CD4-positive, alpha-beta T cell treated with Interleukin-4 for 4 hours (primary cell): ENCODE measurements around the gene ZFP36L1.

Source experiments
- DNase-seq: peaks from one replicate; pipeline ENCODE4 v3.0.0-alpha.2; 2020

ZFP36L1 gene

DNA sequence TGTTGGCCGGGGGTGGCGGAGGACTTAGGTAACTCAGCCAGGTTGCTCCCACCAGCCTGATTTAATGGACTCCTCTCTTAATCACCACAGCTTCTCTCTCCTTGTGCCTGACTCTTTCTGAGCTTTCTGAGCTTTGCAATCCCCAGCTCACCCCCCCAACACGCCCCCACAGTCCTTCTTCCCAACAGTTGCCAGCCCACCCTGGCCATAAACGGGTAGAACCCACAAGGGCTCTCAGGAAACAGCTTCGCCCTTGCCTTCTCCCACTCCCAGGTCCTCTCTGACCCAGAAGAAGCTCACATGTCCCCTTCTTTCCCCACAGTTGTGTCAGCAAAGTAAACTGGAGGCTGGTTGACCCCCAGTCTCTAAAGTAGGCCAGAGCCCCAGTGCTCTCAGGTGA is 32.9 kb downstream of the ZFP36L1 start:
- no peak for DNase-seq

DNA sequence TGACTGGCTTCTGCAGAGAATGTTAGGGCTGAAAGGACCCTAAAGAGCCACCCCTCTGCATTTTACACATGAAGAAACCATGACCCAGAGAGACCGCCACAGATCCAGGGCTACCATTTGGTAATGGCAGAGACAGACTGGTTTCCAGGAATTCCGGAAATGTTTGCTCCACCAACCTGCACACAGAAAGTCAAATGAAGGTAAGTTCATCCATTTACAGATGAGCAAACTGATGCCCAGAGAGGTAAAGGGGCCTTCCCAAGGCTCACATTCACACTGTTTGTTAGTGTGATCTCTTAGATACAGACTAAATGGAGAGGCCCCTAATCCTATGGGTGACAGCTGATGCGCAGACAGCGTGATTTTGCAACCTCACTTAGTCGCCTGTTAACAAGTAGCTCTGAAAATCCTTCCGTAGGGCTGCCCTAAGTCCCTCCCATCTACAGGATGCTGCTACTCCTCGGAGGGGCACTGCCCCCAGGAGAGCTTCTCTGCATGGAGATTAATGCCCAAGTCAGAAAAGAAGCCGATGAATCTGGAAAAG is 33.8 kb downstream of the ZFP36L1 start:
- DNase-seq: no peak

DNA sequence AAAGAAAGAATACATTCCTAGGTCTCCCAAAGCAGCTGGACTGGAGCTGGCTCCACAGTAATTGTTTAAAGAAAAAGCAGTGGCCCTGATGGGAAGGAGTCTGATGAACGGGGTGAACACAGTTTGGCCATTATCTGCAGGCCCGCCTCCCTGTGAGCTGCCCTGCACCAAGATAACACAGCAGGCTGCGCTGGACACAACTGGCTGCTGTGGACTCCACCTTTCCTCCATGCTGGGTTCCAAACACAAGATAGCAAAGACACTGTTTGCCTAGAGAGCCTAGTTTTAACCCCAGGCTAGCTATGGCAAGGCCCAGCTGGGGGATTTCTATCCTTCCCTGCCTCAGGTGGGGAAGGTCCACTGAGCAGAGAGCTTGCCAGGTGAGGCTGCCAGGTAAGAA is 34.6 kb downstream of the ZFP36L1 start:
- no peak for DNase-seq

DNA sequence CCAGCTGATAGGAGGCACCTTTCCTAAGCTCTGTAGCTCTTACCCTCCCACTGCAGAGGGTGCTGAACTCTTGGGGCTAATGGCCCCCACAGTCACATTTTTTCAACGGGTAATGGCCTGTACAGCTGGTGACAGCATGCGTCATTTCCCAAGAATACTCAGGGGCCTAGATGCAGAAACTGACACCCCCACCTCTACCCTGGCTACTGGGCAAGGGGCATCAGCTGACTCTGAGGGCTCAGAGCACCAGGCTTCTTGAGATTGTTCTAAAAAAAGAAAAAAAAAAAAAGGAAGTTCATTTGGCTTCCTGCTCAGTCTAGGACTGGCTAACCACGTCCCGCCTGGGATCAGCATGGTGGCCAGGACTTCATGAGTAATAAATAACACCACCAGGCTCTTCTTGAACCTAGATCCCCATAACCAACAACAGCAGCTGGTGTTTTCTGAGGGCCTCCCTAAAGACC is 35.2 kb downstream of the ZFP36L1 start:
- DNase-seq: peak; percentile 26

DNA sequence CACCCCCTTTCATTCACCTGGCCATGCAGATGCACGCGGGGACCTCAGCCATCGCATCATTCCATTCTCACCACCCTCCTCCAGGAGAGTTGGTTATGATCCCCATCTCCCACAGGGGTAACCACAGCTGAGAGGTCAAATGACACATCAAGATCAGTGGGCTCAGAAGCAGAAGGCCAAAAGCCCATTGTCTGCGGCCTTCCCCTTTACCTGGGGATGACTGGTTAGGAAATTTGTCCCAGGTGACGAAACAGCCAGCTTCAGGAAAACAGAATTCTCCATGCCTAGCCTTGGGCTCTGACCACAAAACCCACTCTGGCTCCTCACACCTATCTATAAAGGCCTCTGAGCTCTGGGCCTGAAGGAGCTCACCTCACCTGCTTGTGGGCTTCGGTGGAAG is 36.1 kb downstream of the ZFP36L1 start:
- no peak for DNase-seq

DNA sequence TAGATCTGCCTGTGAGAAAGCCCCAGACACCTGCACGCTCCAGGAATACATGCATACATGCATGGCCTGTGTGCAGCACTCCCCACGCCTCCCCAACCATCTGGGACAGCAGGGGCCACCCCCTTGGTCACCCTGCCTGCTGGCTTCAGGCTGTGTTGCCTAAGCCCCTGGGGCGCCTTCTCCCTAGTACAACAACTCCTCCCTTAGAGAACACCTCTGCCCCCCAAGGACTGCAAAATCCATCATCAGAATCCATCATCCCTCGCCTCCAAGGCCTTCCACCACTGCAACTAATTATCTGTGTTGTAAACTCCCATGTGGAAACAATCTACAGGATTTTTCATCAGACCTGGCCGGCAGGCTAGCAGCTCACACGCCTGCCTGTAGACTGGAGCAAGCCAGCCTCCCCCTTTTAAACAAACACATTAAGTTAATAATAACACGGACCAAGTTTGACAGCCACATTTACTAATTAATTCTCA is 36.8 kb downstream of the ZFP36L1 start:
- no peak for DNase-seq

DNA sequence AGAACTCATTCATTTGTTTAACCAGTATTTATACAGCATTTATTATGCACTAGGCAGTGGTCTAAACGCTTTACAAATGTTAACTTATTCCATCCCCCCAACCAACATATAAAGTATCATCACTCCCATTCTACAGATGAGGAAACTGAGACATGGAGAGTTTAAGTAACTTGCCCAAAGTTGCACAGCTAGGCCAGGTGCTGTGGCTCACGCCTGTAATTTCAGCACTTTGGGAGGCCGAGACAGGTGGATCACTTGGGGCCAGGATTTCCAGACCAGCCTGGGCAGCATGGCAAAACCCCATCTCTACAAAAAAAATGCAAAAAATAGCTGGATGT is 37.9 kb downstream of the ZFP36L1 start:
- DNase-seq: no peak

DNA sequence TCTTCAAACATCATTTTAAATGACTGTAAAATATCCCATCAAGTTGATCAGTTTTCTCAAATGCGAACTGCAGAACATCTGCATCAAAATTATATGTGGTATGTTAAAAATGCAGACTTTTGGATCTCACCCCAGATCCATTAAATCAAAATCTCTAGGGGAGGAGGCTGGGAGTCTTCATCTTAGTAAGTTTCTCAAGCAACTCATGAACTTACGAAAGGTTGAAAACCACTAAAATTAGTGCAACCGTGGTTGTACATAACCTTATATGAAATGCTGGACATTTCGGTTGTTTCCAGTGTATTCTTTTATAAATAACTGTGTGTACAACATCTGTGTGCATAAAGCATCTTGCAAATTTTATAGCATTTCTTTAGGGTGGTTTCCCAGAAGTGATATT is 39.2 kb downstream of the ZFP36L1 start:
- no peak for DNase-seq

DNA sequence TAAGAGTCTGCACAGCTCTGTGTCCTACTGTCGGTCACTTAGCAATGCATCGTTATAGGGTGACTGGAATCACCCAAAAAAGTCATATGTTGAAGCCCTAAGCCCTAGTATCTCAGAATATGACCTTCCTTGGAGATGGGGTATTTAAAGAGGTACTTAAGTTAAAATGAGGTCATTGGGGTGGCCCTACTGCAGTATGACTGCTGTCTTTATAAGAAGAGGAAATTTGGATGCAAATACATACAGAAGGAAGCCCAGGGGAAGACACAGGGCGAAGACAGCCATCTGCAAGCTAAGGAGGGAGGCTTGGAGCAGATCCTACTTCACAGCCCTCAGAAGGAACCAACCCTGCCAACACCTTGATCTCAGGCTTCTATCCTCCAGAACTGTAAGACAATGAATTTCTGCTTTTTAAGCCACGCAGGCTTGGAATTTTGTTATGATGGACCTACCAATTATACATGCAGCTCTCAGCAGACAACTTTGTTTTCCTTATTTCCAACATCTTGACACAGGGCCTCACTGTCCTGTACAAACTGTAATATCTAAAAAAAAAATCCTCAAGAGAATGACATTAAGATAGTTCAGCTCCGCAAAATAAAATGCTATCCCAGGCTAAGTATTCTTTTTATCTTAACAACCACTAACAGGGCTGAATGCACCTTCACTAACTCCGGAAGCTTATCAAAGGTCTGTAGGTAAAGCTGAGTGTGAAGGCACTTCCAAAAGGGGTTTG is 40.4 kb downstream of the ZFP36L1 start:
- DNase-seq: no peak

DNA sequence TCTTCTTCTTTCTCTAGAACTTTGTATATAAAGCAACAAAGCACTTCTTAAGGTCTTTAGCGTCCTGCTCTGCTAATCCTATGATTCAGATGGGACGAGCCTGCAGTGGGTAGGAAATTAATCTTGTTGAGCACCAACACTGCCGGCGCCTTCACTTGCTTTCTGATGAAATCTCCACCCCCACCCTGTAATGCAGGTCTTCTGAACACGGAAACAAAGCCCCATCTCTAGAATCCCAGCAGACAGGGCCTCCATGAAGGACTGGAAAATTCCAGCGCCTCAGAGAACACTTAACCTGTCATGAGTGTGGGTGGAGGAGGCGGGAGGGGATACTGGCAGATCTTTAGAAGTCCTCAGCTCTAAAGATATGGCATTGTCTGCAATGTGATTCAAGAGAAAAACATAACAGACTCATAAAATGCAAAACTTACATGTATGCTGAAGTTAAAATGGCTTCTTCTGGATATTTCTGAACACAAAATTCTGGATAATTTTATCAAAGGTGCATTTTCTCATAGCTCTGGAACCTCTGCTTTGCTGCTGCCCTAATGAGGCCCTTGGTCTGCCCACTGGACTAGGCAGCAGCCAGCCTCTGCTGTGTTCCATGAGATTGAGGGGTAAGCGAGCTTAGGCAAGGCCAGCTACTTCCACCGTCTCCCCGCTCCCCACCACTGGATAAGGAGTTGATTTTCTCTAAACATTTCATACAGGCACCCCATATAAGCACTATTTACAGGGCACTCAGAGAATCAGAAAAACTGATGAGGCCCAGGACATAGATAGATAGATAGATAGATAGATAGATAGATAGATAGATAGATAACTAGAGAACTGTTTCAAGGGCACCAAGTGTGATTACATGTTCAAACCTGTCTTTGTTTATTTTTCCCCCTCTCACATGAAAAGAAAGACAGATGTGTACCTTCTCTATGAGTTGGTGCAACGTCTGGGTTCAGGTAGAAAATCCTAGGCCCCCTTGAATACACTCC is 43.1 kb downstream of the ZFP36L1 start:
- no peak for DNase-seq

DNA sequence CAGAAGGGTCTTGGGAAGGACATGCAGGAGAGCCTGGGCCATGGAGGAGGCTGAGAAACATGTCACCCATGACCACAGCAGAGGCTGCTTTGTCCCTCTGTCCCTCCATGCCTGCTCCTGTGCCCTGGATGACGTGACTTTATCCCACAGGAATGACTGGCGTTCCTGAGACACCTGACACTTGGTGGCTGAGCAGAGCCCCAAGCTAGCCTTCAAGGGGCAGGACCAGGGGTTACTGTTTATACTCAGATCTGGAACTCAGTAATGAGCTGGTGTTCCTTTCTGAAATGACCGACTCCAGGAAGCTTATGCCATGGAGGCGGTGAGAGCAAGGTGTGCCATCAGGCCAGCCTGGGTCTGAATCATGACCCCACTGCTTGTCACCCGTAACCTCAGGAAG is 44.2 kb downstream of the ZFP36L1 start:
- no peak for DNase-seq

DNA sequence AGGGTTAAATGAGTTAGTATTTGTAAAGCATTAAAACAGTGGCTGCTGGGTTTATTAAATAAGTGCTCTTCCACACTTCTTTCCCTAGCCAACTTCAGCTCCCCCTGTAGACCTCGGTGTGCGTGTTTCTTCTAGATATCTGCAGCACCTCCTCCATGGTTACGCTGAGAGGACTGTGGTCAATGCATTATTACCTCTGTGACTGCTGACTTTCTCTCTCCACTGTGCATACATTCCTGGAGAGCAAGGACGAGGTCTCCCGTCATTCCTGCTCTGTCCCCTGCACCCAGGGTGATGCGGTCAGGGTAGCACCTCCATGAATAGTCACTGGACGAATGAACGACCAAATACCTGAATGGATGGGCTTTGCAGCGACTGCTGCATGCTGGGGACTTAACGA is 44.6 kb downstream of the ZFP36L1 start:
- DNase-seq: no peak

DNA sequence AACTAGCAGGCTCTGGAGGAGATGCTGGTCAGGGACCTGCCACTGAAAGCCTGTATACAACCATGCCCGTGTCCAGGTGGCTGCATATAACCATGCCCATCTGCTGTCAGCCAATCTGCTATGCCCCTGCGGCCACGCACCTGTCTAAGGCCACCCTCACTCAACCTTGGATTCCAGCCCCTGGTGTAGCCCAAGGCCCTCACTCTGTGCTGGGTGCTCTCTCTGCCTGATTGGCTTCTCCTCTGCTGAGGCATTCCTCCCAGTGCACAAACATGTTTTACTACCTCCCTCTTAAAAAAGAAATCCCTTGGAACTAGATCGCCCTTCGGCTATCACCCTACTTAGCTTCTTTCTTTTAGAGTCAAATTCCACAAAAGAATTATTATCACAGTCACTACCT is 45.5 kb downstream of the ZFP36L1 start:
- DNase-seq: no peak

DNA sequence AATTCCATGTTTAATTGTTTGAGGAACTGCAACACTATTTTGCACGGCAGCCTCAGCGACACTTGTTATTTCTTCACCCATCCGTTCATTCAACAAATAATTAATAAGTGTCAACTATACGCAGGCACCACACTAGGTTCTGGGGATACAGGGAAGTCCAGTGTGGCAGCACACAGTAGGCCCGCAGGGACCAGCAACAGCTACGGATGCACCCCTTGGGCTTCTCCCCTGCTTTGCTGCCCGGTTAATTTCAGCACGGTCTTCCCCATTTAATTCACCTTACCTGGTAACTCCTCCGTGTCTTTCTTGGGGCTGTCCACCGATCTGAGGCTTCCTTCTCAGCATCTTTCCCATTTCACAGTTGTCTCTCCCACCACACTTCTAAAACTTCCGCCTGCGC is 48.3 kb downstream of the ZFP36L1 start:
- DNase-seq: no peak

DNA sequence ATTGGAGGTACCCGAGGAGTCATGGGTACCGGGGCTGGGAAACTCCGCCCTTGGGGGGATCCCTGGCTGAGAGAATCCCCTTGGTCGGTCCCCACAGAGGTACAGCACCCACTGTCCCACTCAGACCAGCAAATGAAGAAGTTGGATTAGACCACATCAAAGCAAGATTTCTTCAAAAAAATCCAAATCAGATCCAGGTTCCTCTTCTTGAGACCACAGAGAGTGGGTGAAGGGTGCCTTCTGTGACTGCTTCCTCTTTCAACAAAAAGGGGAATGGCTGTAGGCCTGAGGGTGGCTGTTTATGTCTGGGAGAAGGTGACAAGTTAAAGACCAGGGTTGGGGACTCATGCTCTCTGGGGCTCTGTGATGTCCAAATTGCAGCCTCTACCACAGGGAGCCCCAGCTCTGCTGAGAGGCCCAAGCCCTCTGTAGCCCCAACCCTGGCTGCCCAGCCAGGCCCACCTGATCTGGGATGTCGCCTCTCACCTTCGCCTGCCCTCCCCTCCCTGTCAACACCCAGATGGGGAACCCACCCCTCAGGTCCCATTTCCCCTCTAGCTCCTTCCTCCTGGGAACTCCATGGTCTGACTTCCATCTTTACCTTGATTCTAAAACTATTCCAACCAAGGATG is 50.9 kb downstream of the ZFP36L1 start:
- peak; percentile 33 for DNase-seq

DNA sequence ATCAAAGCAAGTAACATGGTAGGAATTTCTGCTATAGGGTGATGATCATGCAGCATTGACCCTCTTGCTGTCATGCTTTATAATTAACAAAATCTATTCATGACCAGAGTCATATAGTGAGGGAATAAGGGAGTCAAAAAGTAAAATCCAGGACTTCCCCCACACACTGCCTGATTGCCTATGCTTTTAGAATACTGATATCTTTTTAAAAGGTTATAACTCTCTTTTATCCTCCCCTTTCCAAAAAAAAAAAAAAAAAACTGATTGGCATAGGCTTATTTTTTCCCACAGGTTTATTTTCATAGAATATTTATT is 51.4 kb downstream of the ZFP36L1 start:
- DNase-seq: no peak

DNA sequence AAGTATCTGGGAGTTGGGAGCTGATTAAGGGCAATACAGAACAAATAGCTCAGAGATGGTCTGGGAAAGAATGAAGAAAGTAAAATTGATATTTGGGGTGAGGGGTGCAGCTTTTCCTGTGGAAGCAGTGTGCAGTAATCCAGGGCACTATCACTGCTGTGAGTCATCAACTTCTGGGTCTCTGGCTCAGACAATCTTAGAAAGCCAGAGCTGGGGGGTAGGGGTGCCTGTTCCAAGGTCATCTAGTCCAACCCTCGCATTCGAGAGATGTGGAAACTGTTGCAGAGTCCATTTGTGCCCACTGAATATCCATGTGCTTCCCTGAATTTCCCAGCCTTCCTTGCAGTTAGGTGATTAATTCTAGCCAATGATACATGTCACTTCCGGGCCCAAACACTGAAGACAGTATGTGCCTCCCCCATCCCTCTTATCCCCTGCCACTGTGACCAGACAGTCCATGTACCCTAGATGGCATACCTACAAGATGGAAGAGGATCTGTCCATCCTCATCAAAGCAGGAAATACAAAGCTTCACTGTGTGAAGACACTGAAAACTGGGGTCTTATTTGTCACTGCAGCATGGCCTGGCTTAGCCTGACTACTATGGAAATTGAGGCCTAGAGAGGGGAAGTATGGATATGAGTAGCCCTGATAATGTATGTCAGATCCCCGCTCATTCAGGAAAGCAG is 51.9 kb downstream of the ZFP36L1 start:
- DNase-seq: no peak

DNA sequence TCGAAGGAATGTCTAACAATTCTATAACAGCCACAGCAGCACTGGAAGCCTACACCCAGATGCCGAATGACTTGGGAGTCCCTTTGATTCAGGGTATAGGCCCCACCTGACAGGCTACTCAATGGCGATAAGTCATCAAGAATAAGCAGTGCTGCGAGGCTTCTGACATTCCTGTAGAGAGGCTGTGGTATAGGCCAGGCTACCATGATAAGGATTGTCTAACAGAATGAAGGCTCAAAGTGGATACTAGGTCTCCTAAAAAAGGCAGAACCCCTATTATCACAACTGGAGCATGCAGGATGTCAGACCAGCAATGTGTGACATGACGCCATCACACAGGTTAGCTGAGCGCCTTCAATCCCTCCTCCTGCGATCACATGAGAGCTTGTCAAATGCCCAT is 53.2 kb downstream of the ZFP36L1 start:
- DNase-seq: no peak

DNA sequence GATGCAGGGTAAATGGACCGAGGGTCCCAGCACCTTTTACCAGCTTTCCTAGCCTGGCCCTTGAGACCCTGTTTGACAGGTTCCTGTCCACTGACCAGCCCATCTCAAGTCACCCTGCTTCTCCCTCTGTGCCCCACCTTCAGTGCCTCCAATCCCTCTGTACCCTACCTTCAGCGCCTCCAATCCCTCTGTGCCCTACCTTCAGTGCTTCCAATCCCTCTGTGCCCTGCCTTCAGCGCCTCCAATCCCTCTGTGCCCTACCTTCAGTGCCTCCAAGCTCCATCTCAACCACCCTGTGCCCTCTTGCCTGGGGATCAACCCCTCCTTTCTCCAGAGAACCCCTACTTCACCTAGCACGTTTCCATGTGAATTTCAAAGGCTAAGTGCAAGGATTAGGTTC is 54.3 kb downstream of the ZFP36L1 start:
- no peak for DNase-seq
